ENCODE measurements around the gene GALNT17.

Gene GALNT17

GRCh38 chr7:71497256-71497946 is 365.5 kb downstream of the GALNT17 start:
- TF ChIP-seq CTCF (conservative IDR thresholded peaks at IDR 0.05; ENCODE audit: low read length) (no peak), EZH2phosphoT487 (IDR thresholded peaks at IDR 0.05; ENCODE audit: borderline replicate concordance) (no peak)

DNA sequence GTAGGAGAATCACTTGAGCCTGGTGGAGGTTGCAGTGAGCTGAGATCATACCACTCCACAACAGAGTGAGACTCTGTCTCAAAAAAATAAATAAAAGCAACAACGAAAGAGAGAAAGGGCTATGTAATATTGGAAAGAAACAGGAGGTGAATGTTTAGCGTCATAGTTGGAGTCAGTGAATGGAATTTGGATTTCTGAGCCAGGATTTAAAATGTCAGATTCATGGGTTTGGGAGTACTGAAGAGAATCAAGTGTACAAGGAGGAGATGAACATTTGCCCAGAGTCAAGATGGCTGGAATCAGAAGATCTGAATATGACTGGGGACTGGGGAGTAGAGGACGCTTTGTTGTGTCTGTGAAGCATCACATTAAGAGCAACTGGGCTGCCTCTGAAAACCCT is 366.4 kb downstream of the GALNT17 start:
- no peaks in the 10 kb centered on the region for H3K79me2 ChIP-seq (ENCODE audit: insufficient read depth, low read length)
- peaks cover 4% of the 10 kb centered on the region; the same call in 1 of the 2 replicates for H3K9me3 ChIP-seq (ENCODE audit: insufficient read depth, low read depth, low read length)

More at GRCh38 chr7:71497256-71497946, 365.5 kb downstream of the GALNT17 start:
- Histone ChIP-seq H3K79me2 (ENCODE audit: insufficient read depth, low read length) (no peaks in the 10 kb centered on the region), H3K9me3 (ENCODE audit: insufficient read depth, low read depth, low read length) (peaks cover 4% of the 10 kb centered on the region; the same call in 1 of the 2 replicates), H3K27me3 (ENCODE audit: insufficient read depth, low read length, poor library complexity, severe bottlenecking) (no peaks in the 10 kb centered on the region), H3F3A (ENCODE audit: low read depth) (no peaks in the 10 kb centered on the region), H3K9me2 (replicated peaks; ENCODE audit: low read depth, low read length) (no peaks in the 10 kb centered on the region), H4K20me1 (ENCODE audit: insufficient read depth, low read length, poor library complexity, severe bottlenecking) (no peaks in the 10 kb centered on the region), H3K4me3 (ENCODE audit: low read length, poor library complexity, severe bottlenecking) (no peak overlapping the region), H2AFZ (ENCODE audit: low read length) (no peak overlapping the region), H3K4me1 (ENCODE audit: insufficient read depth, low read length, poor library complexity, severe bottlenecking) (no peaks in the 10 kb centered on the region), H3K9ac (ENCODE audit: low read depth, low read length, poor library complexity, severe bottlenecking) (no peak overlapping the region), H3K4me2 (ENCODE audit: low read depth, low read length, poor library complexity, severe bottlenecking) (no peak overlapping the region), H3K36me3 (ENCODE audit: insufficient read depth, low read length) (no peaks in the 10 kb centered on the region)

DNA sequence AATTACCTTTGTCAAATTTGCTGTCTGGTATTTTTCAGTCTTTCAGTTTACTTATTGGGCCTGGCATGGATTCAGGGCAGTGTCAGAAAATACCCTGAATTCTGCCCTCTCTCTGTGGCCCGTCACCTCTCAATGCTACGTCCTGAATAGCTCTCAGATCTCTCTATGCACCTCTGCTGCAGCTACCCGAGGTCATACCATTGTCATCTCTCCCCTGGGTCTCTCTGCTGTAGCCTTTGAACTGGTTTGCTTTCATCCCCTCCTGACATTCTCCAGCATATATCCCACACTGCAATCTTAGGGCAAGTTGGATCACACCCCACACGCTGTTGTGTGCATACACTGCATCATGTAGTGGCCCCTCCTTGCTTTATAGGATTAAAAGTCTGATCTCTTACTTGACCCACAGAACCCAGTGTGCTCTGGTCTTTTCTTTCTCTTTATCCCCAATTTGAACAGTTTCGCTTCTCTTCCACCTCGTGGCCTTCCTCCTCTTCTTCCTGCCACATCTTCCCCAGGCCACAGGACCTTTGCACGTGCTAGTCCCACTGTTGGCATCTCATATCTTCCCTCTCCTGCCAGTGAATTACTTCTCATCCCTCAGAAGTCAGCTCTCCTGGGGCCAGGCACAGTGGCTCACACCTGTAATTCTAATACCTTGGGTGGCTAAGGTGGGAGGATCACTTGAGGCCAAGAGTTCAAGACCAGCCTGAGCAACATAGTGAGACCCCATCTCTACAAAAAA is 372.9 kb downstream of the GALNT17 start:
- H3K4me1 ChIP-seq (ENCODE audit: insufficient read depth, low read length, poor library complexity, severe bottlenecking) = no peaks in the 10 kb centered on the region
- H3K9ac ChIP-seq (ENCODE audit: low read depth, low read length, poor library complexity, severe bottlenecking) = no peak overlapping the region
- no peaks in the 10 kb centered on the region for H3K27me3 ChIP-seq (ENCODE audit: insufficient read depth, low read length, poor library complexity, severe bottlenecking)
- H3K9me3 ChIP-seq (ENCODE audit: insufficient read depth, low read depth, low read length) = peaks cover 8% of the 10 kb centered on the region; the same call in 1 of the 2 replicates
- H3K79me2 ChIP-seq (ENCODE audit: insufficient read depth, low read length) = no peaks in the 10 kb centered on the region
- H3K4me3 ChIP-seq (ENCODE audit: low read length, poor library complexity, severe bottlenecking) = no peak overlapping the region
- no peak overlapping the region for H2AFZ ChIP-seq (ENCODE audit: low read length)
- H3K9me2 ChIP-seq (replicated peaks; ENCODE audit: low read depth, low read length) = no peaks in the 10 kb centered on the region
- TF ChIP-seq CTCF (conservative IDR thresholded peaks at IDR 0.05; ENCODE audit: low read length) (no peak), EZH2phosphoT487 (IDR thresholded peaks at IDR 0.05; ENCODE audit: borderline replicate concordance) (no peak)
- no peaks in the 10 kb centered on the region for H3K36me3 ChIP-seq (ENCODE audit: insufficient read depth, low read length)
- no peaks in the 10 kb centered on the region for H4K20me1 ChIP-seq (ENCODE audit: insufficient read depth, low read length, poor library complexity, severe bottlenecking)
- no peak overlapping the region for H3K4me2 ChIP-seq (ENCODE audit: low read depth, low read length, poor library complexity, severe bottlenecking)
- H3F3A ChIP-seq (ENCODE audit: low read depth) = no peaks in the 10 kb centered on the region

More for the DNA sequence above, 366.4 kb downstream of the GALNT17 start:
- no peaks in the 10 kb centered on the region for H4K20me1 ChIP-seq (ENCODE audit: insufficient read depth, low read length, poor library complexity, severe bottlenecking)
- H3K4me3 ChIP-seq (ENCODE audit: low read length, poor library complexity, severe bottlenecking) = no peak overlapping the region
- H3K36me3 ChIP-seq (ENCODE audit: insufficient read depth, low read length) = no peaks in the 10 kb centered on the region
- TF ChIP-seq CTCF (conservative IDR thresholded peaks at IDR 0.05; ENCODE audit: low read length) = no peak
- no peak for TF ChIP-seq EZH2phosphoT487 (IDR thresholded peaks at IDR 0.05; ENCODE audit: borderline replicate concordance)
- no peak overlapping the region for H3K4me2 ChIP-seq (ENCODE audit: low read depth, low read length, poor library complexity, severe bottlenecking)
- no peaks in the 10 kb centered on the region for H3K27me3 ChIP-seq (ENCODE audit: insufficient read depth, low read length, poor library complexity, severe bottlenecking)
- no peaks in the 10 kb centered on the region for H3F3A ChIP-seq (ENCODE audit: low read depth)
- no peaks in the 10 kb centered on the region for H3K9me2 ChIP-seq (replicated peaks; ENCODE audit: low read depth, low read length)
- H2AFZ ChIP-seq (ENCODE audit: low read length) = no peak overlapping the region
- H3K4me1 ChIP-seq (ENCODE audit: insufficient read depth, low read length, poor library complexity, severe bottlenecking) = no peaks in the 10 kb centered on the region
- no peak overlapping the region for H3K9ac ChIP-seq (ENCODE audit: low read depth, low read length, poor library complexity, severe bottlenecking)

Data from Loucy (cell line).